Activated CD4-positive, alpha-beta T cell treated with anti-CD3 and anti-CD28 coated beads, Interleukin-2, amount 50 U/mL, for 48 hours (primary cell): Measurements from ENCODE around the gene IL1RAPL1.

ENCODE experiments used
- DNase-seq, 2 experiments: peaks; one replicate each; pipeline ENCODE4 v3.0.0-alpha.2; 2020

The IL1RAPL1 gene

DNA sequence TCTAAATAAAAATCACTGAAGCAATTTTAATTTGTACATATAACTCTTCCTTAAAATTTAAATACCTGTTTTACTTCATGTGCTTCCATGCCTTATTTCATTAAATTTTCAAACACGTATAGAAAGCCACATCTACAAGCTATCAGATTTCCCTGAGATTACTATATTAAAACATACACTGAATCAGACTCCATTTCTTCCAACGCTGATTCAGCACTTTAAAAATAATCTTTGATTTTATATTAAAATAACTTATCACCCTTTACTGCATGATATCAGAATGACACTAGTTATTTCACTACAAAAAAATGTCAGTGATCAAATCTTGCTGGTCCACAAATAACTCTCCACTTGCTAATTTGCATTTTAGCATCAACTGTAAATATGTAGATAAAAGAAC, 550.8 kb downstream of the IL1RAPL1 start:
- no peak for DNase-seq

DNA sequence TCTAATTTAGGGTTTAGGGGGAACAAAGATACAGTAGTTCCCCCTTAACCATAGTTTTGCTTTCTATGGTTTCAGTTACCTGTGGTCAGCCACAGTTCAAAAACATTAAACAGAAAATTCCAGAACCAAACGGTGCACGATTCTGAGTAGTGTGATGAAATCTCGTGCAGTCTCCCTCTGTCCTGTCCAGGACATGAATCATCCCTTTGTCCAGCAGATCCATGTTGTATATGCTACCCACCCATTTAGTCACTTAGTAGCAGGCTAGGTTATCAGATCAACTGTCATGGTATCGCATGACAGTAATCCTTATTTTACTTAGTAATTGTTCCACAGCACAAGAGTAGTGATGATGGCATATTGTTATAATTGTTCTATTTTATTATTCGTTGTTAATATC, 556.1 kb downstream of the IL1RAPL1 start:
- no peak for DNase-seq

- DNase-seq: no peak
Observed at GRCh38 chrX:29143756-29144155, 556.5 kb downstream of the IL1RAPL1 start.

GRCh38 chrX:29145316-29145715, 558.1 kb downstream of the IL1RAPL1 start:
- DNase-seq: no peak

DNA sequence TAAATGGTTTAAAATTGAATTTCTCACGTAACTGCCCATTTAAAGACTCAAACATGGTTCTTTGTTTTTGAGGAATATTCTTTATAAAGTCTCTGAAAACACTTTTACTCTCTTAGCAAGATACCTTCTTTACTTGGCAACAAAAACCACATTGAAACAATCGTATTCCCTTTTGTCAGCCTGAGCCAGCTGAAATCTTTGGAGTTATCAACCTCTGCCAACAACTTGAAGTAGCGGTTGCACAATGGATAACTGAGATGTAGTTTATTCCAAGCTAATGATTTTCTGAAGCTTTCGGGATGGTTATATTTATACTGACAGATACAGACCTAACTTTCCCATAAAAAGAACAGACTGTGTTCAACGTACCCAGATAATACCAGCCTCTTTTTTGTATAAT, 561.3 kb downstream of the IL1RAPL1 start:
- DNase-seq: no peak

DNA sequence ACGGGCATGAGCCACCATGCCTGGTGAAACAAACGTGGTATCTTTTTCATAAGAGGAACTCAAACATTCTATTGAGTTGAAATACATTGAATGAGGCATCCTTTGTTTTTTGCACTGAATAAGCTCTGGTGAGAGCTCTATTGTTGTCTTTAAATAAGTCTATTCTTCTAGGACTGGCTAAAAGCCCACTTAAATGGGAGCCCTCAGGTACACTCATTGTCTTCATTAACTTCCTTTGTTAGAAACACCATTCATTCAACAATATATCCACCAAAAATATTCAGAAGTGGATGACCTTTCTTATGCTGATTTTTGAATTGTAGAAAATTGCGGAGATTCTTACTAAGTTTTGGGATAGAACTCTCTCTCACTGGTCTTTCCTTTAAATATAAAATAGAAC, 568.0 kb downstream of the IL1RAPL1 start:
- DNase-seq: no peak

- DNase-seq: no peak
Observed at GRCh38 chrX:29172880-29173279, 585.6 kb downstream of the IL1RAPL1 start.

DNA sequence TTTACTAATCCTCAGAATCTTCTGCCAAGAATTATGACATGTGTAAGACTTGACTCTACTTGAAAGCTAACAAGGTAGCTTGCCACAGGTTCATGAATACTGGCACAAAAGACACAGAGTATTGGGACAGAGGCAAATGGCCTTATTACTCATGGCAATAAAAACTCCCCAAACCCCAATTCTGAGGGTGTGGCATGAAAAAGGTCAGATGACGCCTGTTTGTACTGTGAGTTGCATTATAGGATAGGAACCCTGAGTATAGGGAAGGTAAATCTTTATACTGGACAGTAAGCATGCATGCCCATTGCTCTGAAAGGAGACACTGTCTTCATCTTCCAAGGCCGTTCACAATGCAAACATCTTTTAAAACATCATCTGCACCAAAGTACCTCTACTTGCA, 600.0 kb downstream of the IL1RAPL1 start:
- DNase-seq: no peak

DNA sequence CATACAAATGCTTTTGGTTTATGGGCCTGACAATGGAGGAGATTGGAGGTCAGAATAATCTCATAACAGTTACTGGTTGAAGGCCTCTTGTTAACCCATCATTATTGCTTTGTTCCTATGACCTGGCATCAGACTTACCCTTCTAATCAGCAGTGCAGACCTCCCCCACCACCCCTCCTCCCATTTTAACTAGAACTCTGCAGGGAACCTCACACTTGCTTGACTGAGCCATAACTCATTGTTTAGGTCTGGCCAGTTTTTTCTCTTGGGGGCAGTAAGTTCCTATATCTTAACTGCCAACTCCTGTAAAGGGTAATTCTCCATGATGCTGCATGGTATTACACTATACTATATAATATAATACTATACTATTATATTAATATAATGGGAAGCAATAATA, 609.3 kb downstream of the IL1RAPL1 start:
- DNase-seq: no peak

DNA sequence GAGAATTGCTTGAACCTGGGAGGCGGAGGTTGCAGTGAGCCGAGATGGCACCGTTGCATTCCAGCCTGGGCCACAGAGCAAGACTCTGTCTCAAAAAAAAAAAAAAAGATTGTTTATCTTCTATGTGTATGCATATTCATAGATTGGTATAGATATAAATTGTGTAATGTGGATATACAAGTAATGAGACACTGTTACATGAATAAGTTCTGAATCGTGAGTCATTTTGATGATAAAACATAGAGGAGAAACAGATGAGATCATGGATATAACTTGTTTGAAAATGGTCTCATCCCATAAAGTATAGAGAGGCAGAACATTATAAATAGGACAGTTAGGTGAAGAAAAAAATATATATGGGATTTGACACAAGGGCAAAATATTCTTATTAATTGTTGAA, 628.0 kb downstream of the IL1RAPL1 start:
- DNase-seq: no peak

DNA sequence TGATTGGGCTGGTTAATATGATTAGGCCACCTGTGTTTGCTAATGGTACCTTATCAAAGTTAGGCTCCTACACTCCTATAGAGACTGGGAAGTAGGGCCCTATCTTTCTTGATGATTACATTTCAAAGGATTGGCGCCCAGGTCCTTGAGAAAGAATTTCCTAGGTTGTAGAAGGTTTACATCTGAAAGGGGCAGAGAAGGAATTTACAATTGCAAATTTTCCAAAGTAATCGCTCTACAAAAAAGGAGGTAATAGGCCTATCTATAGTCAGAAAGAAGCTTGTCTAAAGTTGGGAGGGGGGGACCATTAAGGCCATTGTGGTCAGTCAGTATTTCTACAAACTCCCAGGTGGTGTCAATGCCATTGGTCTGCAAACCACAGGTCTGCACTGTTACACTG, 638.4 kb downstream of the IL1RAPL1 start:
- no peak for DNase-seq

GRCh38 chrX:29229802-29230201, 642.6 kb downstream of the IL1RAPL1 start:
- no peak for DNase-seq

GRCh38 chrX:29231800-29232199, 644.6 kb downstream of the IL1RAPL1 start:
- no peak for DNase-seq

DNA sequence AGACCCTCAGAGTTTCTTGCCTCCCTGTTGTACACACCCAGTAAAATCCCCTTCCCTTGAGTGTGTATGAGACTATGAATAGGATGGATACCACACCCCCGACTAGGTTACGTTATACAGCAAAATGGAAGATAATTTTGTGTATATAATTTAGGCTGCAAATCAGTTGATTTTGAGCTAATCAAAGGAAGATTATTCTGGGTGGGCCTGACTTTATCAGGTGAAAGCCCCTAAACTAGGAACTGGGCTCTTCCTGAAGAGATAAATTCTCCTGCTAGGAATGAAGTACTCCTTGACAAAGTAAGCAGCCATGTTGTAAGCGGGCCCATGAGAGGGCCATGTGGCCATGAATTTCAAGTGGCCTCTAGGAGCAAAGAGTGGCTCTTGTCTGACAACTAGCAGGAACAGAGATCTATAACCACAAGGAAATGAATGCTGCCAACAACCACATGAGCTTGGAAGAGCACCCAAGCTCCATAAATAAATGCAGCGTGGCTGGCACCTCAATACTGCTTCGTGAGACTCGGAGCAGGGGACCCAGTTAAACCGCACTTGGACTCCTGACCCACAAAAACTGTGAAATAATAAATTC, 646.4 kb downstream of the IL1RAPL1 start:
- no peak for DNase-seq

DNA sequence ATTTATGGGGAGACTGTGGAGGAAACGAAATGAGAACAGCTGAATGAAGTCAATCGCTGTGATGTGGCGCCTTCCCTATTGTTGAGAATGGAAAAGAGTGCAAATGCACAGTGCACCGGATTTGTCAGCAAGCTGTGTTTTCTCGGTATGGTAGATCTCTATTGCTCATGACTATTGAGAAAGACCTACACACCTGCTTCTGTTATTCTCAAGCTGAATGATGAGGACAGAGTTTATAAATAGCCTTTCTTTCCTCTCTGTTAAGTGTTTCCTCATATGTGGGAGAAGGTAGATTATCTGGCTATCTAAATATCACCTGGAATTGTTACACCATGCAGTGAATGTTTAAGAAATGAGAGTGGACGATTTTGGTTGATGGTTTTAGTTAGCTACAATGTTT, 650.7 kb downstream of the IL1RAPL1 start:
- no peak for DNase-seq

- DNase-seq: no peak
Observed at GRCh38 chrX:29241809-29242208, 654.6 kb downstream of the IL1RAPL1 start.

GRCh38 chrX:29242856-29243255, 655.6 kb downstream of the IL1RAPL1 start:
- DNase-seq: no peak

- no peak for DNase-seq
Observed at GRCh38 chrX:29243942-29244341, 656.7 kb downstream of the IL1RAPL1 start.

- DNase-seq: no peak
Observed at GRCh38 chrX:29254515-29254914, 667.3 kb downstream of the IL1RAPL1 start.

GRCh38 chrX:29257521-29257920, 670.3 kb downstream of the IL1RAPL1 start:
- DNase-seq: no peak

- no peak for DNase-seq
Observed at GRCh38 chrX:29269390-29269789, 682.1 kb downstream of the IL1RAPL1 start.

GRCh38 chrX:29274517-29274916, 687.3 kb downstream of the IL1RAPL1 start:
- no peak for DNase-seq

GRCh38 chrX:29275928-29276327, 688.7 kb downstream of the IL1RAPL1 start:
- DNase-seq: no peak

DNA sequence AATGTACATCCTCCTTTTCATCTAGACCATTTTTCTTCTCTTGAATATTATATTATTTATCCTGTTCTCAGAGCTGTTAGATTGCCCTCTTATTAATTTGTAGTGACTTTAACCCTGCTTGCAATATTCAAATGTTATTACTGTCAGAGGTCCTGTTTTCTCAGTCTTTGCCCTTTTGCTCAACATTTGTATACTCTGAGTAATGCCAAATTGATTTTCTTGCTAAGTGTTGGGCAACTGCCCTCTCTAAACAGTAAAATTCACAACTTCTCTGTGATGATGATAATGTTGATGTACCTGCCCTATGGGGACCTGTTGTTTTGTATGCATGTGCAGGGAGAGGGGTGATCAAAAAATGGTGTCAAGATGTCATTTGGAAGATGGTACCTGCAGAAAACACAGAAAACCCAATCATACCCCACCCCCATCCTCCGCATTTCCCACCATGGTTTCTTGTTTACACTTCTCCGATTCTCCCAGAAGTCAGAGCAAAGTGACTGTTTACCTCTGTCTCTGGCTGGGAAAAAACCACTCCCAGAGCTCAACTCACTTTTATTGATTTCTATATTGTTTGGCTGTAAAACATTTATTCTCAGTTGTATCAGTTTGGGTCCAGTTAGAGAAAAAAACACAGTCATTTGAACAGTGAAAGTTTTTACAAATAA, 694.0 kb downstream of the IL1RAPL1 start:
- no peak for DNase-seq

DNA sequence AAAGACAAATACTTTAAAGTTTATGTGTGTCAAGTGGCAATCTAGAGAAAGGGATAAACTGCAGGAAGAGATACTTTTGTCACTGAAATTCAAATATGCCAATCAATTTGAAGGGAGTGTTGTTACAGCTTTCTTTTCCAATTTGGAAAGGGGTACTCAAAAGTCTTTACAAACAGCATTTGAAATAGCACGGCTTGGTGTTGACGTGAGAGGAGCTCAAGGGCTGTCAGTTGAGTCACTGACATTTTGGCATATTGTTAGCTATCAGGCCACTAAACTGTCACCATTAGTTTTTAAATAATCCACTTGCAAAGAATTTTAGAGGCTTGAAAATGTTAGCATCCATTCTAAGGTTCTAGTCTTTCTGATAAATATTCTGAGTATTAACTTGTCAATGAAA, 698.4 kb downstream of the IL1RAPL1 start:
- DNase-seq: no peak
